CD4-positive, alpha-beta T cell treated with Interleukin-17A for 1 hour (primary cell): Measurements from ENCODE around the gene C20orf202.
"Not testable (repeated sequence)": the region's sequence is repeated elsewhere in the genome, so short reads cannot be mapped to it uniquely, and the experiment has no call there.

Experiments used
- DNase-seq: peaks from one replicate; pipeline ENCODE4 v3.0.0-alpha.2; 2020

Gene C20orf202

DNA sequence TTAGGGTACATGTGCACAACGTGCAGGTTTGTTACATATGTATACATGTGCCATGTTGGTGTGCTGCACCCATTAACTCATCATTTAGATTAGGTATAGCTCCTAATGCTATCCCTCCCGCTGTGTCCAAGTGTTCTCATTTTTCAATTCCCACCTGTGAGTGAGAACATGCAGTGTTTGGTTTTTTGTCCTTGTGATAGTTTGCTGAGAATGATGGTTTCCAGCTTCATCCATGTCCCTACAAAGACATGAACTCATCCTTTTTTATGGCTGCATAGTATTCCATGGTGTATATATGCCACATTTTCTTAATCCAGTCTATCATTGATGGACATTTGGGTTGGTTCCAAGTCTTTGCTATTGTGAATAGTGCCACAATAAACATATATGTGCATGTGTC, 47.0 kb downstream of the C20orf202 start:
- DNase-seq: not testable (repeated sequence)

DNA sequence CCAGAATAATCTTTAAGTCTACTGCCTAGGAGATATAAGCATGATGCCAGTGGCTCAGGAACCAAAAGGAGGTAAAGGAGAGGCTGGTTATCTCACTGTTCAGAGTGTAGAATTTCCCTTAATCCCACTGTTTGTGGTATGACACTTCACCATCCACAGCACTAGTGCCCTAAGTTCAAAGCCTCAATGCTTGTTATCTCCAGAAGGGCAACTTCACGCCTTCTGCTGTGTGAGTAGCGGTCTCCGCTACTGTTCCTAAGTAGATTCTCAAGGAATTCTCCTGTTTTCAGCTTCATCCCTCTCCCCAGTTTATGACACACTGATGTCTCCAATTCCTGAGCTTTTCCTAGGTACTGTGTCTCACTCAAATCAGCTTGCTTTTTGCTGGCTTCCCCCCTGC, 49.2 kb downstream of the C20orf202 start:
- no peak for DNase-seq

DNA sequence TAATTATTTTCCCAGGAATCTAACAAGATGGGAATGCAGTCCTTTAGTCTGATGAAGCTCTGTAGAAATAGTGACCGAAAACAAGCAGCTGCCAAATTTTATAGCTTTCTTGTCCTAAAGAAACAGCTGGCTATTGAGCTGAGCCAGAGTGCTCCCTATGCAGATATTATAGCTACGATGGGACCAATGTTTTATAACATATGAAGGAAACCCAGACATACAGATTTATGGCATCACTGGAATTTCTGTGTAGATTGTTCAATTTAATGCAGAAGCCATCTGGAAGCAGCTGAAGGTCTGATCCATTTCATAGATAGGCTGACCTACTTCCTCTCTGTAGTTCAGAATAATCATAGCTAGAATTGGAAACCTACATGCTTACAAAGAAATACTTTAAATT, 51.0 kb downstream of the C20orf202 start:
- no peak for DNase-seq

DNA sequence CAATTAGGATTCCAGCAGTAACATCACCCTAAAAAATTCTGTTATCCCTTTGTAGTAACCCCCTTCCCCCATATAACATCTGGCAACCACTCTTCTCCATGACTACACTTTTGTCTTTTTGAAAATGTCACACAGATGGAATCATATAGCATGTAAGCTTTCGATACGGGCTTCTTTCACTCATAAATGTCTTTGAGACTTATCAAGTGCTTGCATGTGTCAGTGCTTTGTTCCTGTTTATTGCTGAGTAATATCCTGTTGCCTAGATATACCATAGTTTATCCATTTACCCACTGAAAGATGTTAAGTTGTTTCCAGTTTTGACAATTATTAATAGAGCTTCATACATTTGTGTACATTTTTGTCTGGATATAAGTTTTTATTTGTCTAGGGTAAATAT, 52.4 kb downstream of the C20orf202 start:
- no peak for DNase-seq
